Thyroid gland (tissue), 4 donors: ENCODE results near the gene ENOPH1. TPM values are rescaled to one million over a fixed set of nuclear protein-coding genes. Genes with fewer than 3 reads are reported as not detected.

Source experiments
- DNase-seq, 2 donors: peaks; one replicate each; pipeline ENCODE4 v3.0.0-alpha.2; 2019
- H3K27ac ChIP-seq, 3 donors: fragments of 200-600 bp; sonication (generic); 1 replicate in 2 of 3; 2 replicates in 1 of 3; pipeline ENCODE4 v1.5.1; 2016 to 2019; ENCODE audit warnings: mild to moderate bottlenecking in 1 of 3, moderate library complexity in 1 of 3
- H3K27me3 ChIP-seq: fragments of 200-600 bp; sonication (generic); one replicate; pipeline ENCODE4 v1.5.1; 2019
- H3K36me3 ChIP-seq, 2 donors: fragments of 200-600 bp; sonication (generic); one replicate each; pipeline ENCODE4 v1.5.1; 2016 to 2019
- H3K4me1 ChIP-seq, 2 donors: fragments of 200-600 bp; sonication (generic); one replicate each; pipeline ENCODE4 v1.5.1; 2017 to 2019
- H3K4me3 ChIP-seq, 3 donors: fragments of 200-600 bp; sonication (generic); replicated peaks in 1 of 3; 1 replicate in 2 of 3; 2 replicates in 1 of 3; pipeline ENCODE4 v1.5.1; 2016; ENCODE audit warnings: mild to moderate bottlenecking in 1 of 3
- H3K9me3 ChIP-seq: fragments of 200-600 bp; sonication (generic); one replicate; pipeline ENCODE4 v1.5.1; 2017
- CTCF ChIP-seq, 6 experiments: fragments of 200-600 bp in 3 of 6; fragments of 450-650 bp in 3 of 6; sonication (generic) in 3 of 6; IDR thresholded peaks; one replicate each; pipeline ENCODE4 v1.5.1; 2016 to 2019; ENCODE audit warnings: antibody characterized with exemption in 6 of 6, mild to moderate bottlenecking in 2 of 6, inconsistent platforms in 1 of 6, moderate library complexity in 1 of 6
- POLR2A ChIP-seq, 2 donors: fragments of 450-650 bp; IDR thresholded peaks; one replicate each; pipeline ENCODE4 v1.6.1; 2017; ENCODE audit warnings: antibody characterized with exemption in 2 of 2, mild to moderate bottlenecking in 2 of 2, moderate library complexity in 1 of 2
- WGBS, 2 donors: methylation state at CpG; one replicate each; pipeline ENCODE4 v1.1.5; 2017; 5-methylcytosine and 5-hydroxymethylcytosine counted together
- intact Hi-C: fragments of 100-400 bp; cut with DNase I; formaldehyde crosslinking; loops from one replicate; pipeline ENCODE4 v1.15.1; 2023
- small RNA-seq: library from RNA; depleted of rRNA; stranded (forward); fragments of <200 nt; gene quantifications from one replicate; pipeline ENCODE3, GENCODE V24; 2016
- total RNA-seq, 4 donors: library from RNA; depleted of rRNA; stranded (reverse); fragments of >200 nt; gene quantifications; one replicate each; pipeline ENCODE4 v1.2.3, GENCODE V29; 2016

Gene ENOPH1
- total RNA-seq, 4 donors from 2014 or later = 21.3 to 35.3 (median 25.9) TPM

DNA sequence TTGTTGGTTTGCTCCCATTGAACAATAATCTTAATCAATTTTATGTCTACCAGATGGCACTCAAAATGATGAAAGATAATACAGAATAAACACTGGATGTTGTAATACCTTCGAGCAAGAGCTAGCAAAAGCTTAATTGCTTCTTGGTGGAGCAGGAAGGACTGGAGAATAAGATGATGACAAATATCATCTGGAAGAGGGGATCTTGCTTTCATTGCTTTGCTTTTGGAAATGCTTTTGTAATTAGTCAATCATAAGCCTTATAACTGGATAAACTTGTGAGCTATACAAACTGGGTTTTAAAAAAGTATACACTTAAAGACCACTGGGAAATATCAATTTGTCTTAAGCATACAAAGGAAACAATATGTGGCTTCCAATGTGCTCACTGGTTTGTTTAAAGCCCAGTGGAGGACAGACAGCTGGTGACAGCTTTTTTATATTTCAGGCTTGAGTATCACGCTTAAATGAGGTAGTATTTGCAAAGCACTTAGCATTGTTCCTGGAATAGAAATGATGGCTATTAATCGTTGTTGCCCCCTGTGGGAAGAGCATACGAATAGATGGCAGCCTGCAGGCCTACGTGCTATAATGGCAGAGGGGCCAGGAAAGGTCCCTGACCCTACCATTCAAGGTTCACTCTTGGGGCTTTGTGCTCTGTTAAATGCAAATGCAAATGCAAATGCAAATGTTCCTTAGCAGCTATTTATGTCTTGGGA lies 70.2 kb downstream of the ENOPH1 start:
- TF ChIP-seq CTCF (IDR thresholded peaks at IDR 0.05) = no peak
- no peak for TF ChIP-seq POLR2A (IDR thresholded peaks at IDR 0.05)
- peaks cover 0 to 5% of the 10 kb centered on the region in 2 donors for H3K4me1 ChIP-seq
- 74 to 79% methylated on average over 5 of the region's 5 CpGs for WGBS, 2 donors

DNA sequence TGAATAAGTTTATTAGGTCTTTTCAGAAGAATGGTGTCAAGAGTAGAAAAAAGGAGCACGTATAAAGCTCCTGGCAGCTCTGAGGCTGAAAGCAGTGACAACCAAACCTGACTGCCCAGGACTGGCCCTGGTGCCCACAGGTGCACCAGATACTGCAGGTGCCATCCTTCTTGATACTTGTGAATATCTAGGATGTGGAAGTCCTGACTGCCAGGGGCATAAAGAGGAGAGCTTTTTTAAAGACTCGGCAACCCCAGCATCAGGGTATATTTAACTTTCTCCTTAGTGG lies 70.7 kb downstream of the ENOPH1 start:
- Histone ChIP-seq H3K4me1 (peaks cover 0 to 5% of the 10 kb centered on the region in 2 donors), H3K27ac (no peak overlapping the region), H3K27me3 (no peaks in the 10 kb centered on the region), H3K4me3 (no peak overlapping the region), H3K36me3 (no peaks in the 10 kb centered on the region), H3K9me3 (no peaks in the 10 kb centered on the region)
- WGBS, 2 donors = 77 to 89% methylated on average over 2 of the region's 2 CpGs
- no peak for TF ChIP-seq POLR2A (IDR thresholded peaks at IDR 0.05)
- intact Hi-C loops = no loop called here
- DNase-seq = no peak

More for the DNA sequence above, 70.2 kb downstream of the ENOPH1 start:
- Histone ChIP-seq H3K9me3 (no peaks in the 10 kb centered on the region), H3K27ac (no peak overlapping the region), H3K4me3 (no peak overlapping the region), H3K36me3 (no peaks in the 10 kb centered on the region), H3K27me3 (no peaks in the 10 kb centered on the region)
- no peak for DNase-seq
- intact Hi-C loops = no loop called here

GRCh38 chr4:82508011-82508410 lies 77.6 kb downstream of the ENOPH1 start:
- TF ChIP-seq CTCF (IDR thresholded peaks at IDR 0.05) (no peak), POLR2A (IDR thresholded peaks at IDR 0.05) (no peak)
- Histone ChIP-seq H3K9me3 (no peaks in the 10 kb centered on the region), H3K27me3 (no peaks in the 10 kb centered on the region), H3K4me1 (no peaks in the 10 kb centered on the region), H3K4me3 (no peak overlapping the region), H3K27ac (no peak overlapping the region), H3K36me3 (no peaks in the 10 kb centered on the region)
- intact Hi-C loops = no loop called here
- no peak for DNase-seq

GRCh38 chr4:82508806-82509428 lies 78.5 kb downstream of the ENOPH1 start:
- Histone ChIP-seq H3K36me3 (no peaks in the 10 kb centered on the region), H3K9me3 (no peaks in the 10 kb centered on the region), H3K4me1 (no peaks in the 10 kb centered on the region), H3K4me3 (no peak overlapping the region), H3K27me3 (no peaks in the 10 kb centered on the region), H3K27ac (no peak overlapping the region)
- 79 to 82% methylated on average over 5 of the region's 5 CpGs for WGBS, 2 donors
- TF ChIP-seq POLR2A (IDR thresholded peaks at IDR 0.05) (no peak), CTCF (IDR thresholded peaks at IDR 0.05) (no peak)
- intact Hi-C loops = no loop called here
- no peak for DNase-seq

DNA sequence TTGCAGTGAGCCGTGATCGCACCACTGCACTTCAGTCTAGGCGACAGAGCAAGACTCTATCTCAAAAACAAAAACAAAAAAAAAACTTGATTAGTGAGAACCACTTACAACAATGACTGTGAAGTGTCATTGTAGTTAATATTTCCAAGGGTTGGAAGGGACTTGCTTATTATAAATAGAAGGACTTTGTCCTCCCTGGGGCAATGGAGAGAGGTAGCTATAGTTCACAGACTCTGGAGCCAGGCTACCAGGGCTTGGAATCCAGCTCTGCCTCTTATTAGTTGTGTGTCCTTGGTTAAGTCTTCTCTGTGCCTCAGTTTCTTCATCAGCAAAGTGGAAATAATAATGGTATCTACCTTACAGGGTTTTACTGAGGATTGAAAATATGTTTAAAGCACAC lies 79.8 kb downstream of the ENOPH1 start:
- no peak for DNase-seq
- no peak for TF ChIP-seq CTCF (IDR thresholded peaks at IDR 0.05)
- TF ChIP-seq POLR2A (IDR thresholded peaks at IDR 0.05) = no peak
- 93 to 98% methylated on average over 3 of the region's 3 CpGs for WGBS, 2 donors
- H3K27me3 ChIP-seq = no peaks in the 10 kb centered on the region
- no peaks in the 10 kb centered on the region for H3K36me3 ChIP-seq
- no peak overlapping the region for H3K4me3 ChIP-seq
- no peak overlapping the region for H3K27ac ChIP-seq
- intact Hi-C loops = no loop called here
- no peaks in the 10 kb centered on the region for H3K4me1 ChIP-seq
- H3K9me3 ChIP-seq = no peaks in the 10 kb centered on the region

Small RNA genes within 50 kb of the gene (small RNA-seq; reads per million reads assigned to genes)
- not detected for gene RF00150

Other genes starting within 250 kb of the ENOPH1 start
- 100 to 1,000 TPM in 1 of 4 donors, 10 to 100 TPM in 3; 67.1 to 145 (median 93.8) TPM for gene HNRNPD, start 56.6 kb upstream of the ENOPH1 start, total RNA-seq
- gene HNRNPDL, start 128 bp upstream of the ENOPH1 start, total RNA-seq = 100 to 1,000 TPM; 189 to 287 (median 245) TPM
- 10 to 100 TPM; 18.8 to 27.4 (median 23.6) TPM for gene TMEM150C, start 131.4 kb downstream of the ENOPH1 start, total RNA-seq